IPS DF 19.7 (cell line): ENCODE measurements around the gene ARMCX2.
"Not testable (repeated sequence)": the region's sequence is repeated elsewhere in the genome, so short reads cannot be mapped to it uniquely, and the experiment has no call there.

Source experiments
- DNase-seq: peaks from one replicate; pipeline ENCODE4 v3.0.0-alpha.2; 2013; ENCODE audit warnings: low read depth, low spot score

ARMCX2 gene

GRCh38 chrX:101659601-101660063 lies at the start of gene ARMCX2:
TSS of gene ARMCX2 (minus strand) at chrX:101659850. CDS start at chrX:101657588, 2,262 bp downstream.
- DNase-seq: no peak

GRCh38 chrX:101709384-101709783 lies 49.7 kb upstream of the ARMCX2 start:
- DNase-seq: no peak

GRCh38 chrX:101708163-101708562 lies 48.5 kb upstream of the ARMCX2 start:
- DNase-seq: no peak

GRCh38 chrX:101693476-101693875 lies 33.8 kb upstream of the ARMCX2 start:
- DNase-seq: no peak

GRCh38 chrX:101691835-101692234 lies 32.2 kb upstream of the ARMCX2 start:
- no peak for DNase-seq

DNA sequence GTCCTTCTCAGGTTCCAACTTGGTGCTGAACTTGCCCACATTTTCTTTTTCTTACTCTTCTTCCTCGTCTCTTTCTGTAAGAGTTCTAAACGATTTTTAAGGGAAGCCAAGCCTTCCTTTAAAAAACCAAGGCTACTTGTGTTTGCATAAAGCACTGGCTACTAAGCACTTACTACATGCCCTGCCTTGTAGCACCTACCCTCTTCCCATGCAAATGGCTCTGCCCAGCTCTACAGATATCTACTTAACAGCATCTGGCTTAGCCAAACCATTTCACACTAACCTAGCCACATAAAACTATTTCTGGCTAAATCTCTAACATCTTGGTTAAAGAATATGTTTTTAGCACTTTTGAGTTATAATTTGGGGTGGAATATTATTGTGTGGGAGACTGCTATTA lies 26.9 kb upstream of the ARMCX2 start:
- DNase-seq: no peak

- DNase-seq: peak; percentile 17
Measured at GRCh38 chrX:101685923-101686322, 26.3 kb upstream of the ARMCX2 start.

- no peak for DNase-seq
Measured at GRCh38 chrX:101682723-101683122, 23.1 kb upstream of the ARMCX2 start.

GRCh38 chrX:101677028-101677427 lies 17.4 kb upstream of the ARMCX2 start:
- no peak for DNase-seq

GRCh38 chrX:101676571-101676970 lies 16.9 kb upstream of the ARMCX2 start:
- no peak for DNase-seq

GRCh38 chrX:101668143-101668542 lies 8.5 kb upstream of the ARMCX2 start:
- no peak for DNase-seq

- no peak for DNase-seq
Measured at GRCh38 chrX:101658661-101659491, 774 bp downstream of the ARMCX2 start.

GRCh38 chrX:101657495-101657894 lies 2.2 kb downstream of the ARMCX2 start:
- no peak for DNase-seq

- DNase-seq: no peak
Measured at GRCh38 chrX:101656817-101657216, 2.8 kb downstream of the ARMCX2 start.

GRCh38 chrX:101655534-101655933 lies 4.1 kb downstream of the ARMCX2 start:
- DNase-seq: no peak

DNA sequence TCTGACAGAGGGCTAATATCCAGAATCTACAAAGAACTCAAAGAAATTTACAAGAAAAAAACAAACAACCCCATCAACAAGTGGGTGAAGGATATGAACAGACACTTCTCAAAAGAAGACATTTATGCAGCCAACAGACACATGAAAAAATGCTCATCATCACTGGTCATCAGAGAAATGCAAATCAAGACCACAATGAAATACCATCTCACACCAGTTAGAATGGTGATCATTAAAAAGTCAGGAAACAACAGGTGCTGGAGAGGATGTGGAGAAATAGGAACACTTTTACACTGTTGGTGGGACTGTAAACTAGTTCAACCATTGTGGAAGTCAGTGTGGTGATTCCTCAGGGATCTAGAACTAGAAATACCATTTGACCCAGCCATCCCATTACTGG lies 11.9 kb downstream of the ARMCX2 start:
- DNase-seq: not testable (repeated sequence)

DNA sequence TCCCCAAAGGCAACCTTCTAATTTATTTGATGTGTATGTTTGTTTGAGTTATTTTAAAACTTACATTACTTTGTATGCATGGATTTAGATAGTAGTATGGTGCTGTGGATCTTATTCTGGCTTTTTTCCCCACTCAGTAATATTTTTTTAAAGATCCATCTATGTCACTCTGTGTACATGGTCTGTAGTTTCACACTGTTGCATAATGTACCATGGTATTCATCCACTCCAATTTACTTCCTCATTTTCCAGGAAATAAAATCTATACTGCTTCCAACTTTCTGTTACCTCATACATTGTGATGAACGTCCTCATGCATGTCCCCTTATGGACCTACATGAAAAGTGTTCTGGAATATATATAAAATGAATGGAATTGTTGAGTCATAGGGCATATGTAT lies 17.6 kb downstream of the ARMCX2 start:
- DNase-seq: no peak

DNA sequence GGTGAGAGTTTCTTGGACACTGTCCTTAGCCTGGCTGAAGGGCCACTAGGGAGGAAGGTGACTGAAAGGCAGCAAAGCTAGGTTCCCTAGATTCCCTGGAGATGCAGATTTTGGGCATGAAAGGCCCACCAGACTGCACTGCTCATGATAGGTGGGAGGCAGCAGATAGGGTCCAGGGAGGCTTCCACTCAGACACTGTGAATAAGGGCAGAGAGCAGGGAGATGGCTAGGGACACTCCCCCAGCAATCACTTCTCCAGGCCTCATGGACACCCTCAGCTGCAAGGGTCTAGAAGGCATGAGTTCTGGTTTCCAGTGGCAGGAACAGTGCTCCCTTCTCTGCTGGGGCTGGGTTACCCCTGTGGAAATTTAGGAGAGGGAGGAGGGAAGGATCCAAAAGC lies 20.1 kb downstream of the ARMCX2 start:
- no peak for DNase-seq

GRCh38 chrX:101619364-101619763 lies 40.3 kb downstream of the ARMCX2 start:
- DNase-seq: no peak

DNA sequence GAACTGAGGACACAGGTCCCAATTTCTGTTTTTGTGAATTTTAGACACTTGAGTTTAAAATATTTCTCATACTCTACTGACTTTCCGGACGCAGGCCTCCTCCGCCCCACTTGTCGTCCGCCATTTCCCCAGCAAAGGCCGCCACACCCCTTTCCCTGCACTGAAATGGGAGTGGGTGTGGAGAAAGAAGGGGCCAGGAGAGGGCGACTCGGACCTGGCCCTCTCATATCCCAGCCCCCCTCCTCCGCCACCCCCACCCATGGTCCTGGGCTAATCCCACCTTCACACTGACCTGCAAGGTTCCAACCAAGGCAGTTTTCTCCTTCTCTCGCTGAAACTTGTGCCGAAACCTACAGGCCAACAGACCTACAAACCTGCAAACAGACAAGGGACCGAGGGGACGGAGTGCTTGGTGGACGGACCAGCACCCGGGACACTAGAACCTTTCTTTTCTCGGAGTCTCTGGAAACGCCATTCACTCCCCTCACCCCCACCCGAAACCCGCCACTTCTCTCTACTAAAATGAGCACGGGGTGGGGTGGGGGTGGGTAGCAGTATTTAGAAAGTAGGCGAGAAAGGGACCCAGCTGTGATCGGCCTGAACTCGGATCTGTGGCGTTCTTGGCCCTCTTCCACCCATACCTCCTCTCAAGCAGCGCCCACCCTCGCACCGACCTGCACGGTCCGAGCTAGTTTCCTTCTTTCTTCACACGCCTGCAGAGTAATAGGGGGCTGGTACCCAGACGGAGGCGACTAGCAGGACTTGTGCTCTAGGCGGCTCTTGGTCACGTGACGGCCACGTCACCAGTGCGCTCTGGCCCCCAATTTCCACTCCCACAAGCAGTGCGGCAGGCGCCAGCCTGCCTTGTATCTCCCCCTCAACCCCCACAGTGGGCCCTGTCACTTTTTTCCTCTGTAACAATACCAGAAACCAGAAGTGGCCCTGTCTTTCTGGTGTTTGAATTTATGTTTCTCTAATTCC lies 42.1 kb downstream of the ARMCX2 start, which contains the start of gene ARMCX6:
Gene ARMCX6, minus strand, starts transcription at position 790 of the 981 bp plus-strand sequence. CDS start 1,380 bp downstream, outside the sequence.
- peak; percentile 28 for DNase-seq

GRCh38 chrX:101605728-101606127 lies 53.9 kb downstream of the ARMCX2 start:
- no peak for DNase-seq
